Glutamatergic neuron (in vitro differentiated cells): ENCODE data around the gene AGBL4. TPM values are rescaled to one million over a fixed set of nuclear protein-coding genes. Genes with fewer than 3 reads are reported as not detected.

Experiments used
- DNase-seq: peaks from one replicate; pipeline ENCODE4 v3.0.0; 2022
- H3K27ac Mint-ChIP-seq: one replicate; pipeline ENCODE4 v1.8.0; 2020; ENCODE audit warnings: mild to moderate bottlenecking, mixed read lengths, inconsistent platforms; ENCODE audit not compliant: unreplicated experiment
- H3K27me3 Mint-ChIP-seq: one replicate; pipeline ENCODE4 v1.8.0; 2020; ENCODE audit warnings: mild to moderate bottlenecking, moderate library complexity, mixed read lengths, inconsistent platforms; ENCODE audit not compliant: unreplicated experiment
- H3K36me3 Mint-ChIP-seq: one replicate; pipeline ENCODE4 v1.8.0; 2020; ENCODE audit warnings: mild to moderate bottlenecking, mixed read lengths, inconsistent platforms; ENCODE audit not compliant: unreplicated experiment
- H3K4me1 Mint-ChIP-seq: one replicate; pipeline ENCODE4 v1.8.0; 2020; ENCODE audit warnings: mild to moderate bottlenecking, low read depth, mixed read lengths, inconsistent platforms; ENCODE audit not compliant: unreplicated experiment
- H3K4me3 Mint-ChIP-seq: one replicate; pipeline ENCODE4 v1.8.0; 2020; ENCODE audit warnings: mild to moderate bottlenecking, mixed read lengths, inconsistent platforms; ENCODE audit not compliant: unreplicated experiment
- H3K9me3 Mint-ChIP-seq: one replicate; pipeline ENCODE4 v1.8.0; 2020; ENCODE audit warnings: mild to moderate bottlenecking, moderate library complexity, mixed read lengths, inconsistent platforms; ENCODE audit not compliant: unreplicated experiment
- total RNA-seq: library from RNA; stranded (reverse); fragmentation: NEBNext Ultra II Directional; extraction: Animal tissue kit (Norgen Biotek cat#: 25700); gene quantifications from one replicate; pipeline ENCODE4 v1.2.1, GENCODE V29; 2021; ENCODE audit not compliant: unreplicated experiment
- TF ChIP-seq, protein P1 (sequence below): fragments of 200-600 bp; sonication (generic); IDR thresholded peaks from one replicate; pipeline ENCODE4 v1.5.0; 2021; ENCODE audit not compliant: partially characterized antibody, unreplicated experiment

AGBL4 gene
- total RNA-seq, 1 donor from 2014 or later, result 3.5 TPM

- peaks cover 3% of the 10 kb centered on the region for H3K9me3 Mint-ChIP-seq
Measured at GRCh38 chr1:49544615-49545014, 479.1 kb downstream of the AGBL4 start.

DNA sequence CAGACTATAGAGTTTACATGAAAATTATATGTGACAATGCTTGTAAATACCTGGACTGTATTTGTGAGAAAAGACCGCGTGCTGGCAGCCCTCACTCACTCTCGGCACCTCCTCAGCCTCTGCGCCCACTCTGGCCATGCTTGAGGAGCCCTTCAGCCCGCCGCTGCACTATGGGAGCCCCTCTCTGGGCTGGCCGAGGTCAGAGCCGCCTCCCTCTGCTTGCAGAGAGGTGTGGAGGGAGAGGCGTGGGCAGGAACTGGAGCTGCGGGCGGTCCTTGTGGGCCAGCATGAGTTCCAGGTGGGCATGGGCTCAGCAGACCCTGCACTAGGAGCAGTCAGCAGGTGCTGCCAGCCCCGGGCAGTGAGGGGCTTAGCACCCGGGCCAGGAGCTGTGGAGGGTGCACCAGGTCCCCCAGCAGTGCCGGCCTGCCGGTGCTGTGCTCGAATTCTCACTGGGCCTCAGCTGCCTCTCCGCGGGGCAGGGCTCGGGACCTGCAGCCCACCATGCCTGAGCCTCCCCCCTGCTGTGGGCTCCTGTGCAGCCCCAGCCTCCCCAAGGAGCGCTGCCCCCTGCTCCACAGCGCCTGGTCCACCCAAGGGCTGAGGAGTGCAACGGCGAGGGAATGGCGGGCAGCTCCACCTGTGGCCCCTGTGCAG is 482.5 kb downstream of the AGBL4 start:
- TF ChIP-seq, protein P1, sequence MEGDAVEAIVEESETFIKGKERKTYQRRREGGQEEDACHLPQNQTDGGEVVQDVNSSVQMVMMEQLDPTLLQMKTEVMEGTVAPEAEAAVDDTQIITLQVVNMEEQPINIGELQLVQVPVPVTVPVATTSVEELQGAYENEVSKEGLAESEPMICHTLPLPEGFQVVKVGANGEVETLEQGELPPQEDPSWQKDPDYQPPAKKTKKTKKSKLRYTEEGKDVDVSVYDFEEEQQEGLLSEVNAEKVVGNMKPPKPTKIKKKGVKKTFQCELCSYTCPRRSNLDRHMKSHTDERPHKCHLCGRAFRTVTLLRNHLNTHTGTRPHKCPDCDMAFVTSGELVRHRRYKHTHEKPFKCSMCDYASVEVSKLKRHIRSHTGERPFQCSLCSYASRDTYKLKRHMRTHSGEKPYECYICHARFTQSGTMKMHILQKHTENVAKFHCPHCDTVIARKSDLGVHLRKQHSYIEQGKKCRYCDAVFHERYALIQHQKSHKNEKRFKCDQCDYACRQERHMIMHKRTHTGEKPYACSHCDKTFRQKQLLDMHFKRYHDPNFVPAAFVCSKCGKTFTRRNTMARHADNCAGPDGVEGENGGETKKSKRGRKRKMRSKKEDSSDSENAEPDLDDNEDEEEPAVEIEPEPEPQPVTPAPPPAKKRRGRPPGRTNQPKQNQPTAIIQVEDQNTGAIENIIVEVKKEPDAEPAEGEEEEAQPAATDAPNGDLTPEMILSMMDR, result no peak

More at GRCh38 chr1:49544615-49545014, 479.1 kb downstream of the AGBL4 start:
- H3K36me3 Mint-ChIP-seq, result peaks cover 4% of the 10 kb centered on the region
- H3K4me3 Mint-ChIP-seq, result no peak overlapping the region
- TF ChIP-seq, protein P1, result no peak
- peaks cover 2% of the 10 kb centered on the region for H3K27me3 Mint-ChIP-seq
- H3K27ac Mint-ChIP-seq, result no peak overlapping the region
- DNase-seq, result no peak
- H3K4me1 Mint-ChIP-seq, result no peaks in the 10 kb centered on the region

DNA sequence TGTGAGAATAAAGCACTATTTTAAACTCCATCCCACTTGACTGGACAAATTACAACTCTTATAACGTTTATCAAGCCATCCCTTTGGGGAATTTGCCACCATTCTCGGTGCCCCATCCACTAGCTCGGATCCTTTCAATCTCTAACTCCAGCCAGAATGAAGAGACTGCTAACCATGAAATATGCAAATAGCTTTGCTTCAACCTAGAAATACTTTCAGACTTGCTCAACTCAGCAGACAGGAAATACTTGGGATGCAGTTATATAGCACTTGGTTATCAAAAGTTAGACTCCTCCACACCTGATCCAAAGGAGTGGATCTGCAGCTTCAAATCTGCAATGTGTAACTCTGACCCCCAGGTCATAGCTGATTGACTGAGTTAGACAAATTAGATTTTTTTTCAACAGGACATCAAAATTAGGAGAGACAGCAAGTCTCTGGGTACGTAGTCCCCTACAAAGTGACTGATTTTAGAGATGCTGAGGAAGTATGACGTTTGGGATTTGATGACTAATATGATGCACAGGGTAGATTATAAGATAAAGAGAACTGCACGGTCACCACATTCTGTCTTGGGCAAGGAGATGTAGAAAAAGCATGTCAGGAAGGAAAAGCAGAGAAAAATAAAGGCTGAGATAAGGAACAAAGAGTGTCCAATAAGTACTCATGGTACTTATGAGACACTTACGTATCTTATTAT is 496.0 kb downstream of the AGBL4 start:
- TF ChIP-seq, protein P1, result no peak
- Mint-ChIP-seq H3K27ac (no peak overlapping the region), H3K27me3 (no peaks in the 10 kb centered on the region), H3K36me3 (no peaks in the 10 kb centered on the region), H3K9me3 (no peaks in the 10 kb centered on the region), H3K4me3 (no peak overlapping the region), H3K4me1 (no peaks in the 10 kb centered on the region)
- no peak for DNase-seq

More for the DNA sequence above, 482.5 kb downstream of the AGBL4 start:
- Mint-ChIP-seq H3K27me3 (peaks cover 2% of the 10 kb centered on the region), H3K4me1 (no peaks in the 10 kb centered on the region), H3K27ac (no peak overlapping the region), H3K9me3 (peaks cover 3% of the 10 kb centered on the region), H3K4me3 (no peak overlapping the region), H3K36me3 (peaks cover 4% of the 10 kb centered on the region)
- DNase-seq, result no peak

GRCh38 chr1:49526672-49527071 is 497.1 kb downstream of the AGBL4 start:
- TF ChIP-seq, protein P1, result no peak
- no peak for DNase-seq
- Mint-ChIP-seq H3K9me3 (no peaks in the 10 kb centered on the region), H3K4me3 (no peak overlapping the region), H3K36me3 (no peaks in the 10 kb centered on the region), H3K27ac (no peak overlapping the region), H3K4me1 (no peaks in the 10 kb centered on the region), H3K27me3 (no peaks in the 10 kb centered on the region)

DNA sequence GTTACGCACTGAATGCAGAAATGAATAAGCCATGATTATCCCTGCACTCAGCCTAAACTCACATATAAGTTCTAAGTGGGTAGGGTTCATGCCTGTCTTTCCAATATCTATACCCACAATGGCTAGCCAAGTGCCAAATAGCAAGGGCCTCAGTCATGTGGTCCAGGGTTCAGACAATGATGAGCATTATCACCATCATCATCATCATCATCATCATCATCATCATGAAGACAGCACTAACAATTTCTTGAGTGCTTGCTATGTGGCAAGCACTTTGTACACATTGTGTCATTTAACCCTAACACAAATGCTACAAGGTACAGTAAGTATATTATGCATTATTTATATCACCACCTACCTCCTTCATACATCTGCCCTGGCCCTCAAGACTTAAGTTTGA is 500.0 kb downstream of the AGBL4 start:
- TF ChIP-seq, protein P1, result no peak
- Mint-ChIP-seq H3K36me3 (no peaks in the 10 kb centered on the region), H3K27ac (no peak overlapping the region), H3K4me3 (no peak overlapping the region), H3K9me3 (no peaks in the 10 kb centered on the region), H3K4me1 (no peaks in the 10 kb centered on the region), H3K27me3 (no peaks in the 10 kb centered on the region)
- no peak for DNase-seq
